Measurements from ENCODE around the gene PSEN1.

Gene PSEN1

GRCh38 chr14:73259837-73260236, 123.5 kb downstream of the PSEN1 start:
- H3K4me3 ChIP-seq (ENCODE audit: control insufficient read depth, low read depth, low read length): no peak overlapping the region
- TF ChIP-seq CTCF (conservative IDR thresholded peaks at IDR 0.05; ENCODE audit: control insufficient read depth, insufficient read depth, low read depth, low read length): no peak
- DNase-seq (ENCODE audit: low read depth): no peak

DNA sequence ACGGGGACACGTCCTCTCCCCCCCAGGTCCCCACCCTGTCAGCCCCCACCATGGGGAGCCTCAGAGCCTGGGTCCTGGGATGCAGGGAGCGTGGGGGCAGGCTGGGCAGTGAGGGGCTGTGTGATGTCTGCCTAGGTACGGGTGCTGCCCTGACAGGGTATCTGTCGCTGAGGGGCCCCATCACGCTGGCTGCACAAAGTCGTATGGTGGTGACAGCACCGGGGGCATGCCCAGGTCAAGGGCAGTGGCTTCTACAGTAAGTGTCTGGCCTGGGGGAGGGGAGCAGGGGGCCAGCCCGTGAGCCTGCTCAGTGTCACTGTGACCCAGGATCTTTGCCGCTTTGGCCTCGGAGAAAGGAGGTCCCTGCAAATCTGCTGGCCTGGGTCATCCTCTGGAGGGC, 124.3 kb downstream of the PSEN1 start:
- TF ChIP-seq CTCF (conservative IDR thresholded peaks at IDR 0.05; ENCODE audit: control insufficient read depth, insufficient read depth, low read depth, low read length): no peak
- DNase-seq (ENCODE audit: low read depth): no peak
- no peak overlapping the region for H3K4me3 ChIP-seq (ENCODE audit: control insufficient read depth, low read depth, low read length)

DNA sequence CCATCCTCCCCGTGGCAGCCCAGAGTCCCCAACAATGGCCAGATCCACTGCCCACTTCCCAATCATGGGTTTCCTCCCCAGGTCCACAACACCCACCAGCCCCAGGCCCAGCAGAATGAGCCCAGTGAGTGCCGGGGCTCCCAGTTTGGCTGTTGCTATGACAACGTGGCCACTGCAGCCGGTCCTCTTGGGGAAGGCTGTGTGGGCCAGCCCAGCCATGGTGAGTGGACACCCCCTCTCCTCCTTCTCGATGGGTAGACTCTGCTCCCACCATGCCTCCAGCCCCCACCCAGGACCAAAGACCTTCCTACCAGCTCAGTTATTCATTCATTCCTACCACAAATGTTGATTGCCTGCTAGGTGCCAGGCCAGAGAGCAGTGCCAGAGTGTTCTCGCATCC, 124.8 kb downstream of the PSEN1 start:
- TF ChIP-seq CTCF (conservative IDR thresholded peaks at IDR 0.05; ENCODE audit: control insufficient read depth, insufficient read depth, low read depth, low read length): no peak
- no peak for DNase-seq (ENCODE audit: low read depth)
- no peak overlapping the region for H3K4me3 ChIP-seq (ENCODE audit: control insufficient read depth, low read depth, low read length)

GRCh38 chr14:73261520-73262426, 125.5 kb downstream of the PSEN1 start:
- H3K4me3 ChIP-seq (ENCODE audit: control insufficient read depth, low read depth, low read length): no peak overlapping the region
- no peak for DNase-seq (ENCODE audit: low read depth)
- no peak for TF ChIP-seq CTCF (conservative IDR thresholded peaks at IDR 0.05; ENCODE audit: control insufficient read depth, insufficient read depth, low read depth, low read length)

- no peak for DNase-seq (ENCODE audit: low read depth)
- no peak overlapping the region for H3K4me3 ChIP-seq (ENCODE audit: control insufficient read depth, low read depth, low read length)
- TF ChIP-seq CTCF (conservative IDR thresholded peaks at IDR 0.05; ENCODE audit: control insufficient read depth, insufficient read depth, low read depth, low read length): no peak
Measured at GRCh38 chr14:73262427-73263183, 126.3 kb downstream of the PSEN1 start.

- no peak for DNase-seq (ENCODE audit: low read depth)
- TF ChIP-seq CTCF (conservative IDR thresholded peaks at IDR 0.05; ENCODE audit: control insufficient read depth, insufficient read depth, low read depth, low read length): no peak
- no peak overlapping the region for H3K4me3 ChIP-seq (ENCODE audit: control insufficient read depth, low read depth, low read length)
Measured at GRCh38 chr14:73263606-73264005, 127.3 kb downstream of the PSEN1 start.
